Measurements from ENCODE around the gene HDAC3.

HDAC3 gene

DNA sequence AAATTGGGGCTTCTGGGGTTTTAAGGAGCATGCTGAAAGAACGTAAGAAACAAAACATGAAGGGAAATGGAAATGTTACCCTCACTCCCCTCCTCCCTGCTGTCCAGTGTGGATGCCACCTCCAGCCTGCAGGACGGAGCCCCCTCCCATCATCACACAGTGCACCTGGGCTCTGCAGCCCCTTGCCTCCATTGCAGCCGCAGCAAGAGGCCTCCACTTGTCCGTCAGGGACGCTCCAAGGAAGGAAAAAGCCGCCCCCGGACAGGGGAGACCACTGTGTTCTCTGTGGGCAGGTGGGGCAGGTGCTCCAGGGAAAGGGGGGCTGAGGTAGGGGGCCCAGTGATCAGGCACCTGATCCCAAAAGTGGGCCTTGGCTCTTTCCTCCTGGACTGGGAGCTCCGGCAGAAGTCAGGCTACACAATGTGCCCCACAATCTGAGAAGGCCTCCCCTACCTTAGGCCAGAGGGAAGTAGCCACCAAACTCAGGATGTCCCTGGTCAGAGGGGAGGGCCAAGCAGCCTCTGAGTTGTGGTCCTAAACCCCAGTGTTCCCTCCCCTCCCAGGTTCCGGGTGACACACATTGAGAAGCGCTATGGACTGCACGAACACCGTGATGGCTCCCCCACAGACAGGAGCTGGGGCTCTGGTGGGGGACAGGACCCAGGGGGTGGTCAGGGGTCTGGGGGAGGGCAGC is 2.9 kb upstream of the HDAC3 start:
- TF ChIP-seq, protein P1, sequence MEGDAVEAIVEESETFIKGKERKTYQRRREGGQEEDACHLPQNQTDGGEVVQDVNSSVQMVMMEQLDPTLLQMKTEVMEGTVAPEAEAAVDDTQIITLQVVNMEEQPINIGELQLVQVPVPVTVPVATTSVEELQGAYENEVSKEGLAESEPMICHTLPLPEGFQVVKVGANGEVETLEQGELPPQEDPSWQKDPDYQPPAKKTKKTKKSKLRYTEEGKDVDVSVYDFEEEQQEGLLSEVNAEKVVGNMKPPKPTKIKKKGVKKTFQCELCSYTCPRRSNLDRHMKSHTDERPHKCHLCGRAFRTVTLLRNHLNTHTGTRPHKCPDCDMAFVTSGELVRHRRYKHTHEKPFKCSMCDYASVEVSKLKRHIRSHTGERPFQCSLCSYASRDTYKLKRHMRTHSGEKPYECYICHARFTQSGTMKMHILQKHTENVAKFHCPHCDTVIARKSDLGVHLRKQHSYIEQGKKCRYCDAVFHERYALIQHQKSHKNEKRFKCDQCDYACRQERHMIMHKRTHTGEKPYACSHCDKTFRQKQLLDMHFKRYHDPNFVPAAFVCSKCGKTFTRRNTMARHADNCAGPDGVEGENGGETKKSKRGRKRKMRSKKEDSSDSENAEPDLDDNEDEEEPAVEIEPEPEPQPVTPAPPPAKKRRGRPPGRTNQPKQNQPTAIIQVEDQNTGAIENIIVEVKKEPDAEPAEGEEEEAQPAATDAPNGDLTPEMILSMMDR (conservative IDR thresholded peaks at IDR 0.05), result no peak
- H3K27ac ChIP-seq, result no peak overlapping the region

DNA sequence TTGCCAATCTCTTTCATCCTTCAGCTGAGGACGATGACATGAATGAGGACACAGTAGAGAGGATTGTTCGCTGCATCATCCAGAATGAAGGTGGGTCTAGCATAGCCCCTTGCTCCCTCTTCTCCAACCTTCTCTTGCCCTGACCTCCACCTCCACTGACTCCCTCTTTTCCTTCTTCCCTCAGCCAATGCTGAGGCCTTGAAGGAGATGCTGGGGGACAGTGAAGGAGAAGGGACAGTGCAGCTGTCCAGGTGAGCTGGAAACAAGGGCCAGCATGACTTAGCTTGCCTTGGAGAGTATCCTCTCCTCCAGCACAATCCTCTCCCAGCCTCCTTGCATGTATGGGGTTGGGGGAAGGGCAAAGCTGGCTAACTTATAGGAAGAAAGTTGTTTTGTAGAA is 2.1 kb upstream of the HDAC3 start:
- TF ChIP-seq, protein P1 (conservative IDR thresholded peaks at IDR 0.05), result no peak
- H3K27ac ChIP-seq, result peak overlapping the region; percentile 93

DNA sequence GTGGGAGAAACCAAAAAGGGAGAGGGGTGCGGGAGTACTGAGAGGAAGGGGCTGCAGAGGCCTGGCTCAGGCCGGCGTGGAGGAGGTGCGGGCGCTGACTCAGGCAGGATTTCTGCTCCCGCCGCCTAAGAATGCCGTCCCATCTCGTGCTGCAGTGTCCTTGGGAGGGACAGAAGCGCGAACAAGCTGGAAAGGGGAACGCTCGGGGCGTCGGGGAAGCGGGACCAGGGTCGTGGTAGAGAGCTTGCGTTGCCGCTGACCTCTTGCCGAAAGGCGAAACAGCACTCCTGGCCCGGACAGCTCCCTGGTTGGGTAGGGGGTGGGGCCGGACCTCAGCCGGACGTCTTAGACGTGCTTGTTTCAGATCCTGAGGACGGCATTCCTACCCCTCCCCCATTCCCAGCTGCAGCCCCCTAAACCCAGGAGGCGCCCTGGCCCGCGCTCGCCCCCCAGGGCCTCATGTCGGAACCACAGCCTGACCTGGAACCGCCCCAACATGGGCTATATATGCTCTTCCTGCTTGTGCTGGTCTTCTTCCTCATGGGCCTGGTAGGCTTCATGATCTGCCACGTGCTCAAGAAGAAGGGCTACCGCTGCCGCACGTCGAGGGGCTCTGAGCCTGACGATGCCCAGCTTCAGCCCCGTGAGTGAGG is 1.2 kb upstream of the HDAC3 start:
- peak overlapping the region; percentile 93 for H3K27ac ChIP-seq
- TF ChIP-seq, protein P1 (conservative IDR thresholded peaks at IDR 0.05), result peak; percentile 64

DNA sequence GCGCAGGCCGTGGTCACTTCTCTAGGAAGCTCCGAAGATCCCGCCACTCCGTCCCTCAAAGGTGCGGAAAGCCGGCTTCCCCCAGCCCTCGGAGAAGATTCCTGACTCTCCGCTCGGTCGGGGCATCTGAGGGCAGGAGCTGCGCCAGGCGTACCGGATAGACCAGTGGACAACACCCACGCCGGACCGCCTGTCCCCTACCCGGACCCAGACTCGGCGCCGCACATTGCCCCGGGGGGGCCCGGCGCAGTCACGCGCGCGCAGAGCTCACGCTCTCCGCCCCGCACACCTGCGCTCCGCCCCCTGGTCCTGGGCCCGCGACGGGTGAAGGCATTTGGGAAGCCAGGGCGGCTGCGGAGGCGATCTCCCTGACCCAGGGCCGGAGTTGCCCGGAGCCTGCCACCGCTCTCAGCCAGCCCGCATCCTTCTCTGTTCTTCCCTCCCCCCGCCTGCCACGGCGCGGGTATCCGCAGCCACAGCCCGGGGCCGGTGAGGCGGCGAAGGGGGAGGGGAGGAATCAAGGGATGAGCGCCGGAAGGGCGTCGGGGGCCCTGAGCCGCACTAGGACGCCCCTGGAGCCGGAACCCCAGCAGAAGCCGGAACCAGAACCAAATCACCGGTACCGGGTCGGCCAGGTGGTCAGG is 596 bp upstream of the HDAC3 start:
- peak overlapping the region; percentile 93 for H3K27ac ChIP-seq
- TF ChIP-seq, protein P1 (conservative IDR thresholded peaks at IDR 0.05), result no peak

DNA sequence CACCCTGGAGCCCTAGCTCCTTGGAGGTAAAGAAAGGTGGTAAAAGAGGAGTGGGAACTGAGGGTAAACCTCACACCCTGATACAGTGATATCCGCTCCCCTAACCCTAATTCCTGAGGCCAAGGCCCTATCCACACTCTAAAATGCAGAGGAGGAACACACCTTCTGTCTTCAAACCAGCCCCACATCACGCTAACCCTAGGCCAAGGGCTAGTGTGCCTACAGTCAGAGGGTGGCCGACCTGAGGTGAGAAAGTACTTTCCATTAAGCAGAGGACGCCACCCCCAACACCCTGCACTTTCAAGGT is 590 bp downstream of the HDAC3 start:
- peak overlapping the region; percentile 93 for H3K27ac ChIP-seq
- TF ChIP-seq, protein P1 (conservative IDR thresholded peaks at IDR 0.05), result no peak

DNA sequence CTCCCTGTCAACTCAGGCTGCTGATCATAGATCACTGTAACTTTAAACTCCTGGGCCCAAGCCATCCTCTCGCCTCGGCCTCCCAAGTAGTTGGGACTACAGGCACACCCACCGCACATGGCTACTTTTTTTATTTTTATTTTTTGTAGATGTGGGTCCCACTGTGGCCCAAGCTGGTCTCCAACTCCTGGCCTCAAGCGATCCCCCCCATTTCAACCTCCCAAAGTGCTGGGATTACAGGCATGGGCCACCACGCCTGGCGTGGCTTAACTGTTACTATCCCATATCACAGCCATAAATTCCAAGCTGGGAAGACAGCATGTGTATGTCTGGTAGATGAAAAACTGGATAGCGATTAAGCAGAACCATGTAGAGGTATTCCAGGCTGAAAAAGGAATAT is 1.0 kb downstream of the HDAC3 start:
- TF ChIP-seq, protein P1 (conservative IDR thresholded peaks at IDR 0.05), result no peak
- H3K27ac ChIP-seq, result peak overlapping the region; percentile 93

DNA sequence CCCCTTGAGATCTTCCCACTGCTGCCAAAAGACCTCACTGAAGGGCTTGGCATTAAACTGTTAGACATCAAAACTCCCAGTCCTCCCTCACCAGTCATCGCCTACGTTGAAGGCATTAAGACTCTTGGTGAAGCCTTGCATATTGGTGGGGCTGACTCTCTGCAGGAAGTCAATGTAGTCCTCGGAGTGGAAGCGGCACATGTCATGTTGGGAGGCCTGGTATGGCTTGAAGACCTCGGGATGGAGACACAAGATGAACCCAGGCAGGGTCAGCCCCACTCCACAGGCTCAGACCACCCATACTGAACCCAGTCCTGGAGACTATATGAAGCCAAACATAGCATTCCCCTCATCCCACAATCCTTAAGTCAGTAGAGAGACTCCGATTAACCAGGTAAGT is 1.9 kb downstream of the HDAC3 start:
- H3K27ac ChIP-seq, result no peak overlapping the region
- TF ChIP-seq, protein P1 (conservative IDR thresholded peaks at IDR 0.05), result no peak

Measured in VCaP (cell line).